Muscle of arm (tissue), 12 donors: ENCODE results near the gene GATAD2B. TPM values are rescaled to one million over a fixed set of nuclear protein-coding genes. Genes with fewer than 3 reads are reported as not detected.
A peak's percentile ranks its signal among the peaks of the same experiment; 100 is the strongest.
"Not testable (repeated sequence)": the region's sequence is repeated elsewhere in the genome, so short reads cannot be mapped to it uniquely, and the experiment has no call there.

Experiments
- DNase-seq: peaks from one replicate; pipeline ENCODE4 v3.0.0-alpha.2; 2013
- polyA plus RNA-seq, 12 donors: library from polyadenylated mRNA; unstranded; fragments of 120-200 nt; gene quantifications; one replicate each; pipeline ENCODE4 v1.2.1, GENCODE V29; 2013; ENCODE audit not compliant: insufficient read length in 12 of 12

The GATAD2B gene
- polyA plus RNA-seq, 12 donors: 14.4 to 39.5 (median 18.5) TPM; not detected in 1

DNA sequence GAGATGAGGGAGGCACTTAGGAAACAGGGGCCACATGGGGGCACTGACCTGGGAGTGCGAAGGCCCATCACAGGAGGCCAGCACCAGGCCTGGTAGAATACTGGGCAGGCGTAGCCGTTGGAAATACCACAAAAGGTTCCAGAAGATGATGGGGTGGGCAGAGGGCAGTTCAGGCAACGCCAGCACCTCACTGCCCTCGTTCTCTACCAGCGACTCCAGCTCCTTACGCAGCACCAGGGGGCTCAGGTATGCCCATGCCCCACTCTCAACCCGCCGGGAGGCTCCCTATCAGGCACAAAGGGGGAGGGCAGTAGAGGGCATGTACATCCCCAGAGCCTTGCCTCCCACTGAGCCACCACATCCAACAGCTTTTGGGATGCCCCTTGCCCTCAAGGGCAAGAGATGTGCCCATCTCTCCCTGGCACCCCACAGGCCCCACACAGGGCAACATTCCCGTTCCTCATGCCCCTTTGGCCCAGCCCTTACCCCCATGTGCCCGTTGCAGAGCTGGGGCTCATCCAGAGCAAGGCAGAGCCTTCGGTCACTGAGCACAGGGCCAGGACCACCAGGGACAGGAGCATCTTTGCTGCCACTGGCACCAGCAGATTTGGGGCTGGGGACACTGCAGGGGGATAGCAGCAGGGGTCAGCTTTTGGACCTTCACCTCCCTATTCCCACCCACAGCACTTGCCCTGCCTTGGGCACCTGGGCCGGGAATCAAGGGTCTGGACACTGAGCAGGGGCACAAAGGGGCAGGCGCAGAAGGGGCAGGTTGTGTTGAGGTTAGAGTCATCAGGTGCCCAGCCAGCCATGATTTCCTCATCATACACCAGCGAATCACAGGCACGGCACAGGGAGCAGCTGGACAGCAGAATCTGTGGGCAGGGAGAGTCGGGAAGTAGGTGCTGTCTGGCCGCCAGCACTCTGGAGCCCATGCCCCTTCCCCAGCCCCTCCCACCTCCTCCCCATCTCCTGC is 9.7 kb upstream of the GATAD2B start:
- DNase-seq: no peak

DNA sequence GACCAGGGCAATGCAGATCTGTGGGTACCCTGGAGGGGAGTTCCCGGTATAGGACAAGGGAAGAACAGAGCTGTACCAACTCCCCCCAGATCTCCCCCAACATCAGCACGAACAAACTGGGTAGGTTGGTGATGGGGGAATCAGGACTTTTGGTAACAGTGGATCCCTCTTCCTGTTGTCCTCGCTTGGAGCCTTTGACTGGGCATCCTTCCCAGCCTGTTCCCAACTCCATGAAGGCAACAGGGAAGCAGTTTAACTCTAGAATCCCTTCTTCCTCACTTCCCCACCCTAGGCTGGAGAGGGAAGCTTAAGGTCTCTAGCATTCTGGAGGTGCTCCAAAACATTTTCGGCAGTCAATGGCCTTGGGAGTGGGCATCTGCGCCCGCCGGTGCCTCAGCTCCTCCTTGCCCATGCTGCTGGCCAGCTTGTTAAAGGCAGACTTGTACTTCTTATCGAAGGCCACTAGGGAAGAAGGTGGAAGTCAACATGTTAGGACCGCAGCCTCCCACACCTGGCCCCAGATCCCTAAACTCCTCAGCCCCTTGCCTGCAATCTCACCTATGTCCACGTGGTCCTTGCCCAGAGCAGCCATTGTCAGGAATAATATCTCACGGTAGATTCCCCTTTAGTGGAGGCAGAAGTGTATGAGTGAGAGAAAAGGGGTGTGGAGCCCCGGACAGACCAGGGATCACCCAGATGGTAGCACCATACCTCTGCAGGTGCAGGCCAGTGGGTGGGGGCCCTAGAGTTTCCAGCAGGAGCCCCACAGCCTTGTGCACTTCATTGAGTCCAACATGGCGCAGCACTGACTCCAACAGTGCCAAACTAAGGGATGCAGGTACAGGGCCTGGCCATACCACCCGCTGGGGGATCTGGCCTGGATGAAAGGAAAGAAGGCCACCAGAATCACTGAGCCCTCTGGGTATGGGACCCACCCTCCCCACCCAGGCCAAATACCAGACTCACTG is 7.5 kb upstream of the GATAD2B start:
- no peak for DNase-seq

- DNase-seq: no peak
Measured at GRCh38 chr1:153929426-153929825, 6.7 kb upstream of the GATAD2B start.

- no peak for DNase-seq
Measured at GRCh38 chr1:153928791-153929341, 6.1 kb upstream of the GATAD2B start.

DNA sequence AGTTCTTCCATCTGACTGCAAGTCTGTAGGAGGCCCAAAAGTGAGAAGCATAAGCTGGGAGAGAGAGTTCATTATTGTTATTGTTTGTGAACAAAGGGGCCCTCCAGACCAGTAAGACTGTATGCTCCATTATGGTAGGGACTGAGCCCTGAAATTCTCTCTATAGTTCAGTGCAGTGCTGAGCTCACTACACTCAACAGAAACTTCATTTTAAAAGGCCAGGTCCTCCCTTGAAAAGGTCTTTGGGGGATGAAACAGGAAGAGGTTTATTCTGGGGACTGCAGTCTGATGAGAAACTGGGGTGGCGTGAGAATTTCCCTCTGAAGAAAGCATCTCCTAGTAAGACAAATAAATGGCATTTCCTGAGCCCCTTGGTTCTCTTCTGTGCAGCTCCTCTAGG is 5.5 kb upstream of the GATAD2B start:
- no peak for DNase-seq

GRCh38 chr1:153926405-153926804 is 3.6 kb upstream of the GATAD2B start:
- no peak for DNase-seq

DNA sequence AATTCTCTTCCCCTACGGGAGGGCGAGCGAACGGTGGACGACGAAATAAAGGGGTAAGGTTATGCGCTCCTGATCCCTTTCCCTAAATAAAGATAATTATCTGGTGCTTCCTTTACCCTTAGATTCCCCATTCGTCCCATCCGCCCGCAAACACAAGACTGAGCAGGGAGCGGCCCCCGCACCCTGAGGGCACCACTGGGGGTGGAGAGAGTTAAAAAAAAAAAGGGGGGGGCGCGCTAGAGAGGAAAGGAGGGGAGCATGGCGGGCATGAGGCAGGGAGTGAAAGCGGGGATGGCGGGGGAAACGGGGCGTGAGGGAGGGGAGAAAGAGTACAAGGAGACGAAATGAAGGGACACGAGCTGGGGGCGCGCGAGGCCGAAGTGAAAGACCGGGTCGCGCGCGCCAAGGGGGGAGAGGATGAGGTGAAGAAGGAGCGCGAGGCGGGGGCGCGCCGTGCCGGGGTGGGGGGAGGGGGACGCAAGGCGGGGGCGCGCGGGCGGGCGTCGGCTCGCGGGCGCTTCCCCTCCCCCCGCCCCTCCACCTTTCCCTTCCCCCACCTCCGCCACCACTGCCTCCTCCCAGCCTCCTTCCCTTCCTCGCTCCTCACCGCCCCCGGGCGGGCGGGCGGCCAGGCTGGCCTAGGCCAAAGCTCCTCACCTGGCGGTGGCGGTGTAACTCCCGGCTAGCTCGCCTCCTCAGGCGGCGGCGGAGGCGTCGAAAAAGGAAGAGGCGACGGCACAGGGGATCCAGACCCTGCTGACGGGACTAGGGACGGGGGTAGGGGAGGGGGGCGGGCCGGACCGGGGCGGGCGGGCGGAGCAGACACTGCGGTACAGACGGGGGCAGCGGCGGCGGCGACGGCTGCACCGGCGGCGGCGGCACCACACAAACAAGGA is 448 bp downstream of the GATAD2B start:
- peak; percentile 30 for DNase-seq

DNA sequence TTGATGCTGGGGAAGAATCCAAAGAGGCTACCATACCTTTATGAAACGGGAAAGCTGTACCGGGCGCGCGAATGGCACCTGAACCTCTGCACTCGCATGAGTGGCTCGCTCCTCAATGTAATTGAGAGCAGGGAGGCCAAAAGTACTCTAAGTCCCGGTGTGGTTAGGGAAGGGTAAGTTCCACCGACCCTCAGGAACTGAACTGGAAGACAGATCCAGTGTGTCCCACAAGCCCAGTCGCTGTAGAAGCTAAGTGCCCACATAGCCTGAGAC is 1.0 kb downstream of the GATAD2B start:
- DNase-seq: peak; percentile 14

DNA sequence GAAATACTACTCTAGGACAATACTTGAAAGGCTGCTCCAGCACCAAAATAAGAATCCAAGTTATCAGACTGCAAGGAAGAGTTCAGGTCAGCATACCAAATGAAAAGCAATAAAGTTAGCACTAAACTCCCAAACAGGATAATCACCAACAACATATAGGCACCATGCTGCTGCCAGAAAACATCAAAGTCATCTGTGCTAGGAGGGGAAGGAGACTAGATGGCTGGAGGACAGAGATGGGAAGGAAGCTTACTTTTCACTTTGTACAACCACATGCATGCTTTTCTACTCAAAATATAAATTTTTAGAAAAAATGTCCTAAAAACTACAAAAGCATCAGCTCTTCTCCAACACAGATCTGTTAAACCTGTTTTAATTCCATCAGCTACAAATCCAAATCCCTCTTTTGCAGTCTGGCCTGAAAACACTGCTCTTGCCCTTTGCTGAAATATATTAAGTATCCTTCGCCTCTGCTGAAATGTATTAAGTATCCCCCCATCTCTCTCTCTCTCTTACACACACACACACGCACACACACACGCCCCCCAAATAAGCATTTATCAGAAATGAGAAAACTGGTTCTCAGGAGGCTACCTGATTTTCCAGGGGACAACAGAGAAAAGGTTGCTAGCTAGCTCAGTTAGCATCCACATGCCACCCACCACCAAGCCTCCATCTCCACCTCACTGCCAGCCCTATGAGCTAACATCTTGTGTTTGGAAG is 1.5 kb downstream of the GATAD2B start:
- no peak for DNase-seq

DNA sequence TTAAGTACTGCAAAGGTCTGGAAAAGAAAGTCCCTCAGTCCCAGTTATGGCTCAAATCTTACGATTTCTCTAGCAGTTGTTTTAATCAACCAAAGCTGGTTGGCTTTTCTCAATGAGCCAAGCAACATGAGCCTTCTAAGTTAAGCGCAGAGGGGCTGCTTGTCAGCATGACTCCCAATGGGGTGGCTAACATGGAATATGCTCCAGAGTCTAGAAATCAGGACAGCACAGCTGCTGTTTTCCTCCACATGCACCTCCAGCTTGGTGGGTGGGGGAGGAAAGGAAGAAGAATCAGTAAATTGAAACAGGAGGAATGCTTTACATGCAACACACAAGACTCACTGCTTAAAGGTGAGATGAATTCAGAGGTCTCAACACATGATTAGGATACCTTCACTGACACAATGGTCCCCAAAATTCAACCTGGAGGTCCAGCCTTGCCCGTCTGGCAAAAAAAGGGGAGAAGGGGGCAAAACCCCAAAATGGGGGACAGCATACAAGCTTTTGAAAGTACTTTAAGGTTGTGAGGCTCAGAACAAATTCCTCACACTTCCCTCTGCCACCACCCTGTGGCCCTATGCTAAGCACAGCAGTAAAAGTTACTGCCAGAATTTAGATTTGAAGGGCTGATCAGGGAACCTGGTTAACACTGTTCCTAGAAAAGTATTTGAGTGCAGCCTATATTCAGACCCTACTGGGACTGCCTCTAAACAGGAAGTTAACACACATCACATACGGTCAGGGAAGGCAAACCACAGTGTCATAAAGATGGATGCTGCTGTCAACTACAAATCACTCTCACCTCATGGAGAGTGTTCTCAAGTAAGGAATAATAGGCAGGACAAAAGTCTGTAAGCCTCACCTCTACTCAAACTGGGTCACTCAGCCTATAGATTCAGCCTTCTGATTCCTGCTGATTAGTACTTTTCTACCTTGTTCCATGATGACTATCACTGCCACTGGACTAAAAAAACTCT is 2.6 kb downstream of the GATAD2B start:
- DNase-seq: no peak

DNA sequence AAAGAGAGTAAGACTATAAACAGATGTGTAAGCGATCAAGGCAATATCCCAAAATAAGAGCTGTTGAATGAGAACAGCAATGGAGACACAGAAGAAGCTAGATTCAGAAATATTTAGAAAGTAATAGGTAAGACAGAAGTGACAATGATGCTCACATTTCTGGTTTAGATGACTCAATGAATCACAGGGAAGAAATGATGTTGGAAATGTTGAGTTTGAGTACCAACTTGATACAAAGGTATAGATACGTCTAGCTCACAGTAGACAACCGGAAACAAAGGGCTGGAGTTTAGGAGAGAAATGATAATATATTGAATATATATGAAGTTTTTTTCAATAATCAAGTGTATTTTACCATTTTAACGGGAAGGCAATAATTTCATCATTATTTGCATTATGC is 6.5 kb downstream of the GATAD2B start:
- no peak for DNase-seq

GRCh38 chr1:153912349-153912748 is 10.4 kb downstream of the GATAD2B start:
- no peak for DNase-seq

DNA sequence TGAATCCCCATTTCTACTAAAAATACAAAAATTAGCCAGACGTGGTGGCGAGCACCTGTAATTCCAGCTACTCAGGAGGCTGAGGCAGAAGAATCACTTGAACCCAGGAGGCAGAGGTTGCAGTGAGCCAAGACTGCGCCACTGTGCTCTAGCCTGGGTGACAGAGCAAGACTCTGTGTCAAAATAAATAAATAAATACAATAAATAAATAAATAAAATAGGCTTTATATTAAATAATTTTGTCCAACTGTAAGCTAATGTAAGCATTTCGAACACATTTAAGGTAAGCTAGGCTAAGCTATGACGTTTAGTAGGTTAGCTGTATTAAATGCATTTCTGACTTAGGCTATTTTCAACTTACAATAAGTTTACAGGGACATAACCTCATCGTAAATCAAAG is 12.2 kb downstream of the GATAD2B start:
- DNase-seq: not testable (repeated sequence)

DNA sequence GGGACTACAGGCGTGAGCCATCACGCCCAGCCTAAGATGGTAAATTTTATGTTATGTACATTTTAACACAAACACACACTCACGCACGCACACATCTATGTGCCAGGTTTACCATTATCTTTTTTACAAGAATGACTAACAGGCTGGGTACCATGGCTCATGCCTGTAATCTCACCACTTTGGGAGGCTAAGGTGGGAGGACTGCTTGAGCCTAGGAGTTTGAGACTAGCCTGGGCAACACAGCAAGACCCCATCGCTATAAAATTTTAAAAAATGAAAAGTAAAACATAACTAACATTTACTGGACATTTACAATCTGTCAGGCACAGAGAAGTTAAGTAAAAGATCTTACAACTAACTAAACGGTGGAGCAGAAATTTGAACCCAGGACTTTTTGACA is 14.7 kb downstream of the GATAD2B start:
- DNase-seq: no peak

DNA sequence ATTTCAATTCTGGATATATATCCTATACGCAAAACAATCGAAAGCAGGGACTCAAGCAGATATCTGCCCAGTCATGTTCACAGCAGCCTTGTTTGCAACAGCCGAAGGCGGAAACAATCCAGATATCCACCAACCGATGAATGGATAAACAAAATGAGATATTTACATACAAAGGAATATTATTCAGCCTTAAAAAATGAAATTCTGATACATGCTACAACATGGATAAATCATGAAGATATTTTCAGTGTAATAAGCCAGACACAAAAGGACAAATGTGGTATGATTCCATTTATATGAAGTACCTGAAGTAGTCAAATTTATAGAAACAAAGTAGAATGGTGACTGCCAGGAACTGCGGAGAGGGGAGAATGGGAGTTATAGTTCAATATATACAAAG is 15.6 kb downstream of the GATAD2B start:
- DNase-seq: no peak

- DNase-seq: no peak
Measured at GRCh38 chr1:153906396-153906795, 16.4 kb downstream of the GATAD2B start.

DNA sequence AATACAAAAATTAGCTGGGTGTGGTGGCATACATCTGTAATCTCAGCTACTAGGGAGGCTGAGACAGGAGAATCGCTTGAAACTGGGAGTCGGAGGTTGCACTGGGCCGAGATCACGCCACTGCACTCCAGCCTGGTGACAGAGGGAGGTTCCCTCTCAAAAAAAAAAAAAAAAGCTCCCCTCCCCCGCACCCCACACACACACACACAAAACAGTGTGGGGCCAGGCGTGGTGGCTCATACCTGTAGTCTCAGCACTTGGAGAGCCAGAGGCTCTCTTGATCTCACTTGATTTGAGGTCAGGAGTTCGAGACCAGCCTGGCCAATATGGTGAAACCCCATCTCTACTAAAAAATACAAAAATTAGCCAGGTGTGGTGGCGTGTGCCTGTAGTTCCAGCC is 16.9 kb downstream of the GATAD2B start:
- DNase-seq: not testable (repeated sequence)

DNA sequence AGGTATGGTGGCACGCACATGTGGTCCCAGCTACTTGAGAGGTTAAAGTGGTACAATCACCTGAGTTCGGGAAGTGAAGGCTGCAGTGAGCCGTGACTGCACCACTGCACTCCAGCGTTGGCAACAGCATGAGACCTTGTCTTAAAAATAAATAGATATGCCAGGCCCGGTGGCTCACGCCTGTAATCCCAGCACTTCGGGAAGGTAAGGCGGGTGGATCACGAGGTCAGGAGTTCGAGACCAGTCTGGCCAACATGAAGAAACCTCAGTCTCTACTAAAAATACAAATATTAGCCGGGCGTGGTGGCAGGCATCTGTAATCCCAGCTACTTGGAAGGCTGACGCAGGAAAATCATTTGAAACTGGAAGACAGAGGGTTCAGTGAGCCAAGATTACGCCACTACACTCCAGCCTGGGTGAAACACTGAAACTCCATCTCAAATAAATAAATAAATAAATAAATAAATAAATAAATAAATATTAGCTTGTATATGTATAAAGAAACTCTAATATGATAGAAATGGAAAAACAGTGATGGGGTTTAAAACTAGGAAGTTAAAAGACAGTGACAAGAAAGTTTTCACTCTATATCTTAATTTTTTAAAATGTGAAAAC is 18.8 kb downstream of the GATAD2B start:
- no peak for DNase-seq

DNA sequence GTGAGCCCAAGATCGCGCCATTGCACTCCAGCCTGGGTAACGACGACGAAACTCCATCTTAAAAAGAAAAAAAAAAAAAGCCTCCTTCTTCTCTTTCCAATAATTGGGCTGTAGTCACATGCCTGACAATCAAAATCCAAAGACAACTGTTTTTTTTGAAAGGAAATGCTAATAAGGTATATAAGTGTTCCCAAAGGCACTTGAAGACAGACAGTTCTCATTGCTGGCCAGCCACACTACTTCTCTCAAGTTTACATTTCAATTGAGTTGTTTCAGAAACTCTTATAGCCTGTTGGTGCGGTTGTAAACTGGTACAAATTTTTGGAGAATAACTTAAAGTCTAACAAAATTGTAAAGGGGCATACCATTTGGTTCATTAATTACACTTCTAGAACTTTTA is 23.3 kb downstream of the GATAD2B start:
- no peak for DNase-seq
